Caco-2 (cell line): ENCODE results near the gene NR1D1. TPM values are rescaled to one million over a fixed set of nuclear protein-coding genes. Genes with fewer than 3 reads are reported as not detected.
A peak's percentile ranks its signal among the peaks of the same experiment; 100 is the strongest.

Experiments used
- BruUV-seq: library from RNA; stranded (reverse); fragments of 400-500 nt; replicated peaks from 2 replicates; lab custom pipeline; 2021; lab: Mats Ljungman, UMichigan
- CTCF ChIA-PET: fragments of 300-600 bp; sonication (Branson Sonifier 250); formaldehyde crosslinking; loops from one replicate; lab custom pipeline; 2022; ENCODE audit warnings: antibody characterized with exemption; lab: Charles Lee
- POLR2A ChIA-PET: fragments of 300-600 bp; sonication (Branson Sonifier 250); formaldehyde crosslinking; loops from one replicate; lab custom pipeline; 2022; ENCODE audit warnings: antibody characterized with exemption; lab: Charles Lee
- DNase-seq, 2 experiments: peaks; one replicate each; pipeline versions ENCODE4 v3.0.0 to v3.0.0-alpha.2; 2020 to 2022
- H3K27me3 ChIP-seq: replicated peaks from 2 replicates; pipeline ENCODE4 v1.6.0; 2011; ENCODE audit warnings: low read length; ENCODE audit not compliant: control insufficient read depth, insufficient read depth
- H3K36me3 ChIP-seq: 2 replicates; pipeline ENCODE4 v1.5.1; 2011; ENCODE audit warnings: low read length; ENCODE audit not compliant: control insufficient read depth, insufficient read depth
- H3K4me1 ChIP-seq: fragments of 250-450 bp; sonication (Bioruptor Pico); 2 replicates; pipeline ENCODE4 v1.5.1; 2020; ENCODE audit warnings: mild to moderate bottlenecking
- H3K4me3 ChIP-seq: 2 replicates; pipeline ENCODE4 v1.5.1; 2011; ENCODE audit warnings: low read depth, mild to moderate bottlenecking, control low read depth, low read length
- H3K9me3 ChIP-seq: fragments of 250-450 bp; sonication (Bioruptor Pico); 2 replicates; pipeline ENCODE4 v1.5.1; 2020; ENCODE audit warnings: mild to moderate bottlenecking, moderate library complexity
- H3K27ac Mint-ChIP-seq: one replicate; pipeline ENCODE4 v1.8.0; 2022; ENCODE audit warnings: mixed read lengths; ENCODE audit not compliant: unreplicated experiment
- H3K27me3 Mint-ChIP-seq: one replicate; pipeline ENCODE4 v1.8.0; 2022; ENCODE audit warnings: mixed read lengths; ENCODE audit not compliant: insufficient read depth, unreplicated experiment
- H3K36me3 Mint-ChIP-seq: one replicate; pipeline ENCODE4 v1.8.0; 2022; ENCODE audit warnings: mild to moderate bottlenecking, mixed read lengths; ENCODE audit not compliant: insufficient read depth, unreplicated experiment
- H3K4me1 Mint-ChIP-seq: one replicate; pipeline ENCODE4 v1.8.0; 2022; ENCODE audit warnings: low read depth, mixed read lengths; ENCODE audit not compliant: unreplicated experiment
- H3K4me3 Mint-ChIP-seq: one replicate; pipeline ENCODE4 v1.8.0; 2022; ENCODE audit warnings: mild to moderate bottlenecking, moderate library complexity, mixed read lengths; ENCODE audit not compliant: unreplicated experiment
- H3K9me3 Mint-ChIP-seq: one replicate; pipeline ENCODE4 v1.8.0; 2022; ENCODE audit warnings: mixed read lengths; ENCODE audit not compliant: unreplicated experiment
- intact Hi-C: fragments of 100-400 bp; cut with micrococcal nuclease; formaldehyde crosslinking; loops from one replicate; pipeline ENCODE4 v1.10.0; 2022; ENCODE audit not compliant: unreplicated experiment
- total RNA-seq: library from RNA; stranded (reverse); gene quantifications from 2 replicates; pipeline ENCODE4 v1.2.3, GENCODE V29; 2022
- TF ChIP-seq, protein P1 (sequence below), 2 experiments: fragments of 200-600 bp in 1 of 2; IDR thresholded peaks; 1 replicate in 1 of 2; 2 replicates in 1 of 2; pipeline versions ENCODE4 v1.5.1 to v1.8.0; 2011 to 2022; ENCODE audit warnings: antibody characterized with exemption in 1 of 2, control low read depth in 1 of 2, inconsistent platforms in 1 of 2, low read depth in 1 of 2, low read length in 1 of 2, mild to moderate bottlenecking in 1 of 2, moderate library complexity in 1 of 2; ENCODE audit not compliant: insufficient read depth in 1 of 2, severe bottlenecking in 1 of 2, unreplicated experiment in 1 of 2

Gene NR1D1
- total RNA-seq, 1 experiment from 2014 or later: 8.9 TPM

DNA sequence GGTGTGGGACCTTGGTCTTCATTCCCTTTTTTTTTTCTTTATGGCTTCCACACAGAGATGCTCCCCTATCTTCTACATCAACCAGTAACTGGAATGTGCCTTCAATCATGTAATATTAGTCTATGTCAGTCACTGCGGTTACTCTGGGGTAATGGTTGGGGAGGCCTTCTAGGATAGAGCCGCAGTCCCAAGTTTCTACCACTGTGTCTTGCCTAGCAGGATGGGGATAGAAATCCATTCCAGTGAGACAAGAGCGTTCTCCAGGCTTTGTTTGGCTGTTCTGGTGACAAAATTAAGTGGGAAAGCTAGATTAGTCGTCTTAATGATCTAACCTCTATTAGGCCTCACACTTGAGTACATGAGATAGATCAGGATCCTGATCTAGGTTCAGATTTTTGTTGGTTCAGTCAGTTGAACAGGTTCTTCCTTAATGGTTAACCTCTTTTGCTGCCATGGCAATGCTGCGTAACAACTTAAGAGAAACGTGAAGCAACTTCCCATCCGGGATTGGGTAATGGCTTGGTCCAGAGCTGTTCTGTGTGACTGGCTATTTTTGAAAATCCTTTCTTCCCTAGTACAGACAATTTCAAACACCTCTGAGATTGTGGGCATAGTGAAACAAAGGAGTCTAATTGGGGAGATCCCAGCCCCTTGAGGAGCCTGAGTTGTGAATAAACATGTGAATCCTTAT lies 30.1 kb upstream of the NR1D1 start:
- H3K36me3 Mint-ChIP-seq: peaks cover 99% of the 10 kb centered on the region
- POLR2A ChIA-PET: interaction anchor here (0.6 to 0.7 kb wide), 2 partner anchors 10 to 17 kb away, joined by 4 read pairs; partner anchors contain the start of gene CASC3
- Histone ChIP-seq H3K27me3 (no peaks in the 10 kb centered on the region), H3K4me3 (no peak overlapping the region), H3K9me3 (no peaks in the 10 kb centered on the region), H3K36me3 (peaks cover 14% of the 10 kb centered on the region), H3K4me1 (peaks cover 17% of the 10 kb centered on the region)
- intact Hi-C loops: no loop called here
- no TSS peak for BruUV-seq
- H3K4me3 Mint-ChIP-seq: no peak overlapping the region
- peak in 1 of 2 experiments; percentile 33 for DNase-seq
- H3K9me3 Mint-ChIP-seq: no peaks in the 10 kb centered on the region
- peaks cover 37% of the 10 kb centered on the region for H3K4me1 Mint-ChIP-seq
- H3K27me3 Mint-ChIP-seq: no peaks in the 10 kb centered on the region
- TF ChIP-seq, protein P1, sequence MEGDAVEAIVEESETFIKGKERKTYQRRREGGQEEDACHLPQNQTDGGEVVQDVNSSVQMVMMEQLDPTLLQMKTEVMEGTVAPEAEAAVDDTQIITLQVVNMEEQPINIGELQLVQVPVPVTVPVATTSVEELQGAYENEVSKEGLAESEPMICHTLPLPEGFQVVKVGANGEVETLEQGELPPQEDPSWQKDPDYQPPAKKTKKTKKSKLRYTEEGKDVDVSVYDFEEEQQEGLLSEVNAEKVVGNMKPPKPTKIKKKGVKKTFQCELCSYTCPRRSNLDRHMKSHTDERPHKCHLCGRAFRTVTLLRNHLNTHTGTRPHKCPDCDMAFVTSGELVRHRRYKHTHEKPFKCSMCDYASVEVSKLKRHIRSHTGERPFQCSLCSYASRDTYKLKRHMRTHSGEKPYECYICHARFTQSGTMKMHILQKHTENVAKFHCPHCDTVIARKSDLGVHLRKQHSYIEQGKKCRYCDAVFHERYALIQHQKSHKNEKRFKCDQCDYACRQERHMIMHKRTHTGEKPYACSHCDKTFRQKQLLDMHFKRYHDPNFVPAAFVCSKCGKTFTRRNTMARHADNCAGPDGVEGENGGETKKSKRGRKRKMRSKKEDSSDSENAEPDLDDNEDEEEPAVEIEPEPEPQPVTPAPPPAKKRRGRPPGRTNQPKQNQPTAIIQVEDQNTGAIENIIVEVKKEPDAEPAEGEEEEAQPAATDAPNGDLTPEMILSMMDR (IDR thresholded peaks at IDR 0.05; ENCODE audit: insufficient read depth in 1 of 2, low read depth in 1 of 2, low read length in 1 of 2, severe bottlenecking in 1 of 2, unreplicated experiment in 1 of 2): no peak
- CTCF ChIA-PET: no interaction called here
- H3K27ac Mint-ChIP-seq: peak overlapping the region; percentile 46

DNA sequence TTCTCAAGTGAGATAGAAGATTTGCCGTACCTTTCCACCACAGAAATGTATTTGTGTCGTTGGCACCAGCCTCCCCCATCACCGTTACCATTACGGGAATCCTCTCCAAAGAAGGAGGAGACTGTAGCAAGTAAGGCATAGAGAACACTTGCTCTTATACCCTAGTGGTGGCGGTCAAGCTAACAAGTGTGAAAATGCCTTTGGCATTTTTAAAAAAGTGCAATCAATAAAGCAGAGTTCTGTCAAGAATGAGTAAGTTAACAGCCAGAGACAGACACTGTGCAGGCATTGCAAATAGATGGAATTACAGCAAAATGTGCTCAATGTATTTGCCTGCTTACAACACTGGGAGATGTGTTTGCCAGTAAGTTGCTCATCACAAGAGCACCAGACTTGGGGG lies 29.1 kb upstream of the NR1D1 start:
- Histone ChIP-seq H3K4me3 (no peak overlapping the region), H3K4me1 (peaks cover 21% of the 10 kb centered on the region), H3K27me3 (no peaks in the 10 kb centered on the region), H3K36me3 (peaks cover 13% of the 10 kb centered on the region), H3K9me3 (no peaks in the 10 kb centered on the region)
- peak in 1 of 2 experiments; percentile 24 for DNase-seq
- Mint-ChIP-seq H3K4me3 (no peak overlapping the region), H3K36me3 (peaks cover 93% of the 10 kb centered on the region), H3K27ac (no peak overlapping the region), H3K9me3 (no peaks in the 10 kb centered on the region), H3K27me3 (no peaks in the 10 kb centered on the region), H3K4me1 (peaks cover 36% of the 10 kb centered on the region)
- CTCF ChIA-PET: no interaction called here
- intact Hi-C loops: no loop called here
- TF ChIP-seq, protein P1 (IDR thresholded peaks at IDR 0.05; ENCODE audit: insufficient read depth in 1 of 2, low read depth in 1 of 2, low read length in 1 of 2, severe bottlenecking in 1 of 2, unreplicated experiment in 1 of 2): no peak
- POLR2A ChIA-PET: no interaction called here
- BruUV-seq: TSS peak; percentile 12

DNA sequence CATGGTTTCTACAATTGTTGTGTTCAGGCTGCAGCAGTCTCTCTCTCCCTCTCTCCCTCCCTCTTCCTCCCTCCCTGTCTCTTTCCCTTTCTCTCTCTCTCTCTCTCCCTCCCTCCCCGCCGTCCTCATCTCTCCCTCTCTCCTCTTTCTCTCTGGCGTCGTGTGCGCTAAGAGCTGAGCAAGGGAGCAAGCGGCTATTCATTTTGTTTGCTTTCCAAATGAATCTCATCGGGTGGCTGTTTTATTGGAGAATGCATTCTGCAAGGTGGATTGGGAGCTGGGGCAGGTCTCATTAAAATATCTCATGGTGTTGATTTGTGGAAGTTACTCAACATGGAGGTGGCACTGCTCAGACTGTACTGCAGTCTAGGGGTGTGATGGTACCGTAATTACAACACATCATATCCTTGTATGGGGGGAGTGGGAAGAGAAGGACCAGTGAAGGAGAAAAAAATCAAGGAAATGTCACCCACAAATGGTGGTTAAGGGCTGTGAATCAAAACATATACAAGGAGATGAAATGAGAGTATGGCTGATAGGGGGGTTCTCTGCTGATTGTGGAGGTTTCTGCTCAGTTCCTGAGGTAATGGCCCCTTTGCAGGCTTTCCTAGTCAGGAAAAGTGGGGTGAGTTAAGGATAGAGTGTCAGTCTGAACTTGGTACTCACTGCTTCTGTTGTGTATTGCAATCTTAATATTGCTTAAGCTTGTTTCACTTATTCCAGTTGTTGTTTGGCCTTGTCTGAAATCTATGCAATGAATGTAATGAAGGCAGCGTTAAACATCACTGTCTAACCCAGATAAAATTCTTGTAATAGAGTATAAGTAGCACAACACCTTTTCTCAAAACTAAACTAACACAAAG lies 24.1 kb upstream of the NR1D1 start:
- no TSS peak for BruUV-seq
- H3K27me3 ChIP-seq: no peaks in the 10 kb centered on the region
- no peaks in the 10 kb centered on the region for H3K9me3 Mint-ChIP-seq
- intact Hi-C loops: no loop called here
- no peak for DNase-seq
- TF ChIP-seq, protein P1 (IDR thresholded peaks at IDR 0.05; ENCODE audit: insufficient read depth in 1 of 2, low read depth in 1 of 2, low read length in 1 of 2, severe bottlenecking in 1 of 2, unreplicated experiment in 1 of 2): no peak
- POLR2A ChIA-PET: interaction anchor here (0.5 to 3.2 kb wide), 6 partner anchors 10 to 318 kb away, joined by 3 to 56 read pairs (median 6); partner anchors contain the start of gene CASC3
- H3K36me3 ChIP-seq: peaks cover 5% of the 10 kb centered on the region
- H3K27ac Mint-ChIP-seq: no peak overlapping the region
- no peaks in the 10 kb centered on the region for H3K9me3 ChIP-seq
- H3K27me3 Mint-ChIP-seq: no peaks in the 10 kb centered on the region
- peak overlapping the region; percentile 78 for H3K4me3 ChIP-seq
- H3K36me3 Mint-ChIP-seq: peaks cover 65% of the 10 kb centered on the region
- H3K4me1 Mint-ChIP-seq: peaks cover 21% of the 10 kb centered on the region
- H3K4me3 Mint-ChIP-seq: peak overlapping the region; percentile 97
- H3K4me1 ChIP-seq: peaks cover 19% of the 10 kb centered on the region
- CTCF ChIA-PET: interaction anchor here (0.6 to 4.5 kb wide), 6 partner anchors 11 to 238 kb away, joined by 3 to 63 read pairs (median 4); no protein-coding TSS in a partner anchor
